CD14-positive monocyte (primary cell): Measurements from ENCODE around the gene TEX10. TPM values are rescaled to one million over a fixed set of nuclear protein-coding genes. Genes with fewer than 3 reads are reported as not detected.

Experiments
- DNase-seq, 3 donors: peaks; one replicate each; pipeline ENCODE4 v3.0.0-alpha.2; 2011 to 2022
- H2AFZ ChIP-seq: 2 replicates; pipeline ENCODE4 v1.6.0; 2012; ENCODE audit warnings: mild to moderate bottlenecking, low read depth, low read length, inconsistent platforms; ENCODE audit not compliant: insufficient read depth, poor library complexity, severe bottlenecking
- H3K27ac ChIP-seq, 2 donors: 1 replicate in 1 of 2; 2 replicates in 1 of 2; pipeline ENCODE4 v1.5.1; 2012 to 2013; ENCODE audit warnings: low read length in 2 of 2, control low read depth in 1 of 2, inconsistent platforms in 1 of 2, low read depth in 1 of 2, mild to moderate bottlenecking in 1 of 2
- H3K27me3 ChIP-seq, 2 donors: one replicate each; pipeline versions ENCODE4 v1.6.0 to v1.6.1; 2011 to 2013; ENCODE audit warnings: low read length in 2 of 2; ENCODE audit not compliant: control insufficient read depth in 2 of 2, insufficient read depth in 2 of 2
- H3K36me3 ChIP-seq, 2 donors: replicated peaks in 1 of 2; 1 replicate in 1 of 2; 2 replicates in 1 of 2; pipeline versions ENCODE4 v1.5.1 to v1.6.1; 2012 to 2013; ENCODE audit warnings: low read length in 2 of 2, control low read depth in 1 of 2, inconsistent platforms in 1 of 2, mild to moderate bottlenecking in 1 of 2; ENCODE audit not compliant: insufficient read depth in 2 of 2, control insufficient read depth in 1 of 2
- H3K4me1 ChIP-seq, 2 donors: 1 replicate in 1 of 2; 2 replicates in 1 of 2; pipeline versions ENCODE4 v1.5.1 to v1.6.1; 2012 to 2013; ENCODE audit warnings: low read length in 2 of 2, control low read depth in 1 of 2, inconsistent platforms in 1 of 2, mild to moderate bottlenecking in 1 of 2, moderate library complexity in 1 of 2; ENCODE audit not compliant: insufficient read depth in 2 of 2, control insufficient read depth in 1 of 2
- H3K4me2 ChIP-seq: replicated peaks from 2 replicates; pipeline ENCODE3; 2012; ENCODE audit warnings: low read length, moderate library complexity, mild to moderate bottlenecking; ENCODE audit not compliant: poor library complexity, severe bottlenecking; ENCODE audit errors: extremely low read depth
- H3K4me3 ChIP-seq, 3 experiments: fragments of 200-600 bp in 1 of 3; sonication (generic) in 1 of 3; replicated peaks in 1 of 3; 1 replicate in 2 of 3; 2 replicates in 1 of 3; pipeline ENCODE4 v1.5.1; 2011 to 2013; ENCODE audit warnings: low read length in 3 of 3, mild to moderate bottlenecking in 3 of 3, control low read depth in 2 of 3, low read depth in 2 of 3, inconsistent platforms in 1 of 3, moderate library complexity in 1 of 3
- H3K79me2 ChIP-seq: 2 replicates; pipeline ENCODE4 v1.6.0; 2012; ENCODE audit warnings: mild to moderate bottlenecking, control low read depth, inconsistent platforms, low read length, moderate library complexity; ENCODE audit not compliant: insufficient read depth
- H3K9ac ChIP-seq: 2 replicates; pipeline ENCODE4 v1.6.0; 2017; ENCODE audit warnings: low read length, mild to moderate bottlenecking; ENCODE audit not compliant: insufficient read depth, poor library complexity, severe bottlenecking
- H3K9me3 ChIP-seq, 2 donors: replicated peaks in 1 of 2; 1 replicate in 1 of 2; 2 replicates in 1 of 2; pipeline versions ENCODE4 v1.5.1 to v1.6.1; 2012 to 2013; ENCODE audit warnings: low read length in 2 of 2, control low read depth in 1 of 2; ENCODE audit not compliant: control insufficient read depth in 1 of 2, insufficient read depth in 1 of 2
- H4K20me1 ChIP-seq: 2 replicates; pipeline ENCODE4 v1.6.0; 2012; ENCODE audit warnings: mild to moderate bottlenecking, low read length, control low read depth, moderate library complexity; ENCODE audit not compliant: insufficient read depth
- H3K27ac Mint-ChIP-seq, 7 donors: one replicate each; pipeline ENCODE4 v1.8.0; 2020; ENCODE audit warnings: mild to moderate bottlenecking in 7 of 7, mixed read lengths in 7 of 7, moderate library complexity in 6 of 7, inconsistent platforms in 2 of 7
- H3K27me3 Mint-ChIP-seq, 3 donors: one replicate each; pipeline ENCODE4 v1.8.0; 2021 to 2022; ENCODE audit warnings: low read depth in 3 of 3, mild to moderate bottlenecking in 3 of 3, mixed read lengths in 3 of 3, moderate library complexity in 3 of 3, inconsistent platforms in 1 of 3
- H3K36me3 Mint-ChIP-seq, 2 donors: one replicate each; pipeline ENCODE4 v1.8.0; 2020; ENCODE audit warnings: mixed read lengths in 2 of 2, inconsistent platforms in 1 of 2, mild to moderate bottlenecking in 1 of 2
- H3K4me1 Mint-ChIP-seq: one replicate; pipeline ENCODE4 v1.8.0; 2020; ENCODE audit warnings: mild to moderate bottlenecking, mixed read lengths
- H3K4me3 Mint-ChIP-seq, 2 donors: one replicate each; pipeline ENCODE4 v1.8.0; 2020; ENCODE audit warnings: mild to moderate bottlenecking in 2 of 2, mixed read lengths in 2 of 2, moderate library complexity in 1 of 2
- H3K9me3 Mint-ChIP-seq, 7 donors: one replicate each; pipeline ENCODE4 v1.8.0; 2020 to 2022; ENCODE audit warnings: mixed read lengths in 7 of 7, mild to moderate bottlenecking in 6 of 7, moderate library complexity in 6 of 7, inconsistent platforms in 2 of 7
- CTCF ChIP-seq: fragments of 200-600 bp; IDR thresholded peaks from one replicate; pipeline ENCODE4 v1.8.0; 2022; ENCODE audit warnings: antibody characterized with exemption, mild to moderate bottlenecking
- WGBS: methylation state at CpG from one replicate; pipeline ENCODE4 v1.1.5; 2013; ENCODE audit warnings: missing lambda C conversion rate; ENCODE audit not compliant: insufficient coverage; 5-methylcytosine and 5-hydroxymethylcytosine counted together
- intact Hi-C, 2 donors: fragments of 100-400 bp; cut with micrococcal nuclease; formaldehyde crosslinking; loops; one replicate each; pipeline versions ENCODE4 v1.15.0 to v1.15.1; 2023
- polyA plus RNA-seq, 3 donors: library from polyadenylated mRNA; depleted of rRNA in 1 of 3; unstranded in 2 of 3; stranded (reverse) in 1 of 3; fragments of 300-500 nt in 2 of 3; fragments of >200 nt in 1 of 3; fragmentation: Illumina TruSeq in 2 of 3; gene quantifications; 1 replicate in 2 of 3; 2 replicates in 1 of 3; pipeline ENCODE4 v1.2.3, GENCODE V29; 2012 to 2021

TEX10 gene
- polyA plus RNA-seq, 3 donors: 3.8 to 6.4 (median 4.5) TPM

- H3K36me3 Mint-ChIP-seq: peaks cover 40 to 69% of the 10 kb centered on the region in 2 donors
- intact Hi-C loops: no loop called here
- H3K27ac Mint-ChIP-seq: no peak overlapping the region
Observed at GRCh38 chr9:100287186-100287585, 65.6 kb downstream of the TEX10 start.

GRCh38 chr9:100286257-100286656 is 66.5 kb downstream of the TEX10 start:
- H3K36me3 Mint-ChIP-seq: peaks cover 33 to 61% of the 10 kb centered on the region in 2 donors
- WGBS: 57% methylated on average over 2 of the region's 6 CpGs
- TF ChIP-seq CTCF: no peak
- no peak overlapping the region for H3K27ac ChIP-seq
- peaks cover 8 to 56% of the 10 kb centered on the region in 2 donors for H3K36me3 ChIP-seq
- no peaks in the 10 kb centered on the region for H3K27me3 ChIP-seq
- no peak overlapping the region for H3K9ac ChIP-seq
- peaks cover 2% of the 10 kb centered on the region for H3K4me1 Mint-ChIP-seq
- peak; percentile 9 to 17 (median 14) for DNase-seq
- no peak overlapping the region for H3K4me3 Mint-ChIP-seq
- no peaks in the 10 kb centered on the region for H3K79me2 ChIP-seq
- no peaks in the 10 kb centered on the region for H4K20me1 ChIP-seq
- no peak overlapping the region for H2AFZ ChIP-seq
- peak overlapping the region in 1 of 7 donors; percentile 21 for H3K27ac Mint-ChIP-seq
- intact Hi-C loops: no loop called here
- H3K27me3 Mint-ChIP-seq: peaks cover 0 to 1% (median 0%) of the 10 kb centered on the region in 3 donors
- H3K4me3 ChIP-seq: no peak overlapping the region
- peaks cover 12 to 26% (median 22%) of the 10 kb centered on the region in 7 donors for H3K9me3 Mint-ChIP-seq
- peaks cover 16 to 17% of the 10 kb centered on the region in 2 donors for H3K9me3 ChIP-seq
- no peak overlapping the region for H3K4me2 ChIP-seq
- H3K4me1 ChIP-seq: no peaks in the 10 kb centered on the region

More at GRCh38 chr9:100287186-100287585, 65.6 kb downstream of the TEX10 start:
- no peaks in the 10 kb centered on the region for H3K4me1 ChIP-seq
- peak overlapping the region in 1 of 2 donors; percentile 48 for H3K27ac ChIP-seq
- H4K20me1 ChIP-seq: no peaks in the 10 kb centered on the region
- Mint-ChIP-seq H3K4me1 (peaks cover 2% of the 10 kb centered on the region), H3K9me3 (peaks cover 12 to 26% (median 22%) of the 10 kb centered on the region in 7 donors), H3K4me3 (no peak overlapping the region), H3K27me3 (peaks cover 0 to 1% (median 0%) of the 10 kb centered on the region in 3 donors)
- peaks cover 8 to 66% of the 10 kb centered on the region in 2 donors for H3K36me3 ChIP-seq
- no peaks in the 10 kb centered on the region for H3K79me2 ChIP-seq
- H3K9ac ChIP-seq: no peak overlapping the region
- H3K4me2 ChIP-seq: no peak overlapping the region
- no peak for DNase-seq
- no peak for TF ChIP-seq CTCF
- WGBS: 67% methylated on average over 1 of the region's 5 CpGs
- no peak overlapping the region for H3K4me3 ChIP-seq
- H3K27me3 ChIP-seq: no peaks in the 10 kb centered on the region
- no peak overlapping the region for H2AFZ ChIP-seq
- peaks cover 16 to 17% of the 10 kb centered on the region in 2 donors for H3K9me3 ChIP-seq
